Ureter (tissue), 1 donor: ENCODE data around the gene ADH4. TPM values are rescaled to one million over a fixed set of nuclear protein-coding genes. Genes with fewer than 3 reads are reported as not detected.
"Not testable (repeated sequence)": the region's sequence is repeated elsewhere in the genome, so short reads cannot be mapped to it uniquely, and the experiment has no call there.

Source experiments
- DNase-seq: peaks from one replicate; pipeline ENCODE4 v3.0.0-alpha.2; 2020; ENCODE audit warnings: low spot score
- total RNA-seq: library from RNA; stranded (reverse); gene quantifications from one replicate; pipeline ENCODE4 v1.2.4, GENCODE V29; 2023
- donor health status: DM: yes; HTN: yes; CAD: no.

Gene ADH4
- total RNA-seq, result 1.6 TPM

- DNase-seq, result no peak
Observed at GRCh38 chr4:99144070-99144469, at the start of gene ADH4. Gene ADH4 (minus strand): TSS chr4:99144297. CDS start chr4:99144222, 75 bp downstream.

GRCh38 chr4:99190336-99190735, 46.2 kb upstream of the ADH4 start:
- no peak for DNase-seq

DNA sequence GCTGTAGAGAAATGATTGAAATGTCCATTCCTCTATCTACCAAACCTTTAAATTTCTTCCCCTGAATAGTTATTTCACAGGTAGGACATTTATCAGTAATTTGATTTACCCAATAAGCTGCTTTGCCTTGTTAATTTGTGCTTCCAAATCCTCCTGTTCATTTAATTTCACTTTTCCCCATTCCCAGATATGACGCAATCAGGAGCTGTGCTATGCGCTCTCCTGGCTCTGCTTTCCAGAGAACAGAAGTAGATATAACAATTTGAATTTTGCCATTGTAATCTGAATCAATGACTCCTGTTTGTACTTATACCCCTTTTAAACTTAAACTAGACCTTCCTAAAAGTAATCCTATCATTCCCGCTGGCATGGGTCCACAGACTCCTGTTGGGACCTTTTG, 45.8 kb upstream of the ADH4 start:
- DNase-seq, result not testable (repeated sequence)

- no peak for DNase-seq
Observed at GRCh38 chr4:99186029-99186428, 41.9 kb upstream of the ADH4 start.

- no peak for DNase-seq
Observed at GRCh38 chr4:99185581-99185980, 41.5 kb upstream of the ADH4 start.

DNA sequence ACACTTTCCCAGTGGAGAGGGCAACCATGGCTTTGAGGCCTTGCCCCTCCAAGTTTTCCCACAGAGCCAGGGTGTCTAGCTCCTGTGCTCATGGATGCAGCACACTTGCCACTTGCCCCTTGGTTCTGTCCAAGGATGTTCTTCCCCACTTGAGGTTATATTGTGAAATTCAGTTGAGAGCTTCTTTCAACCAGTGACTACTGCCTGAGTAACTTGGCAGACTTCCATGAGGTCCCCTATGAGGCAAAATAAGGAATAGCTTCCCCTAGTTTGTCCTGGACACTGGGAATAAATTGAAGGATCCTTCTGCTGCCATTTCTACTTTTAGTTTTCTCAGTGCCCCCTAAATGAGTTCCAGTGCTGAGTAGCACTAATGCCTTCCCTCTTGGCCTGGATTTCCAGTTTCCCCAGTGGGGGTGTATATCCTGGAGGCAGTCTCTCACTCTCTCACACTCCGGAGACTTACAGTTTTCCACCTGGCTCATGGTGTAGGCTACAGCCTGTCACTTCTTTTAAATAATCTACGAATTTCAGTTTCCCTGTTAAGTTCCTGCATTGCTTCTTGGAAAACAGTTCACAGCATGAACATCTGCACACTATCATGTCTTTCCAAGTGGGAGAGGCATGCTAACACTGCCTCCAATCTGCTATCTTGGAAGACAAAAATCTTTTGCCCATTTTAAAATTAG, 36.4 kb upstream of the ADH4 start:
- no peak for DNase-seq

GRCh38 chr4:99179626-99180025, 35.5 kb upstream of the ADH4 start:
- DNase-seq, result no peak

DNA sequence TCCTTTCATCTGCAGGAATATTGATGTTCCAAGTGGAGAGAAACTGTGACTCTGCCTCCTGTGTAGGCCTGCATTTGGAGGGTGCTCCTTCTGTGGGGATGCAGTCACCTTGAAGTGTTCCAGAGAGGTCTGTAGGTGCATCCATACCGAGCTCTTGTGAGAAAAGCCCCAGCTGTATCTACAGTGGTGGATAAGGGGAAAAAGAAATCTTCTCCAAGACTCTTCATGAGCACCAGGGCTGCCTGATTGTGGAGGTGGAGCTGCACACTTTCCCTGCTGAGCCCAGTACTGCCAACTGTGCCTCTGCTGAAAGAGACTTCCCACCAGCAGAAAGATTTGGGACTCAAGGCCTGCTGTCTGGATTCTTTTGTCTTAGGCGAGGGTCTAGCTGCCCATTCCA, 35.1 kb upstream of the ADH4 start:
- DNase-seq, result no peak

DNA sequence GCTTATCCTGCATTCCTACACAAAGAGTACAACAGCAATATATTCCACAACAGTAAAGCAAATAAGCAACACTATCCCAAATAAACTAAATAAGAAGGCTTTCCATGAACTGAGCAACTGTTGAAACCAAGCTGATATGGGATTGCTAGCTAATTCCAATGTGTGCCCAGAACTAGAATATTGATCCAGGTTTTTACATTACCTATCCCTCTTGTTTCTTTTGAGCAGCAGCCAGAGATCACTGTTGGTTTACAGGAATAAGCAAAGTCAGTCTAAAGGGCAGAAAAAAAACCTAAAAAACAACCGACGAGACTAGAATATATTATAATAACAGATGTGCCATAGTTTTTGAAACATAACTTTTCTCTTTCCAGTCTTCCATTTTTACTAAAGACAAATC, 22.4 kb upstream of the ADH4 start:
- no peak for DNase-seq

DNA sequence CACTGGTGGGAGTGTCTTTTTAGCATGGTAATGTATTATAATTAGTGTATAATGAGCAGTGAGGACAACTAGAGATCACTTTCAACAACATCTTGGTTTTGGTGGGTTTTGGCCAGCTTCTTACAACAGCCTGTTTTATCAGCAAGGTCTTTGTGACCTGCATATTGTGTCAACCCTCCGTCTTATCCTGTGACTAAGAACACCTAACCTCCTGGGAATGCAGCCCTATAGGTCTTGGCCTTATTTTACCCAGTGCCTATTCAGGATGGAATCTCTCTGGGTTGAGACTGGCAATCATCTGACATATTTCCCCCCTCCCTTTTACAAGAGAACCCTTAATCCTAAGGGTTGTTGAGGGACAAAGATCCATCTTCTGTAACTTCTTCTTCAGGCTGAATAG, 21.9 kb upstream of the ADH4 start:
- DNase-seq, result no peak

GRCh38 chr4:99161373-99162099, 17.4 kb upstream of the ADH4 start:
- DNase-seq, result no peak

DNA sequence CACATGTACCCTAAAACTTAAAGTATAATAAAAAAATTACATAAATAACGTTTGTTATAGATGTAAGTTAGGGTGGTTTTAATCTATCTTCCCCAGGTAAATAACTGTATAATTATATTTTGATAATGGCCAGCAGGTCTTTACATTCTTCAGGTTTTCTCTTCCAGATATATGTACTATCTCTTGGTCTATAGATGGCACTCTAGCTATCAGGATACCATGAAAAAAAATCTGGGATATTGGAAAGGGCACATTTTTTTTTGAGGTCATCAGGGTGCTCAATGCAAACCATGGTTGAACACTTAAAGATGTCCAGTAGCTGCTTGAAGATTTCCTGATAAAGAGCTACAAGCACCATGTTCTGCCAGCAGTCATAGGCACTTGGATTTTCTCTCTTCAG, 15.6 kb upstream of the ADH4 start:
- DNase-seq, result no peak

- DNase-seq, result no peak
Observed at GRCh38 chr4:99157478-99157935, 13.4 kb upstream of the ADH4 start.

DNA sequence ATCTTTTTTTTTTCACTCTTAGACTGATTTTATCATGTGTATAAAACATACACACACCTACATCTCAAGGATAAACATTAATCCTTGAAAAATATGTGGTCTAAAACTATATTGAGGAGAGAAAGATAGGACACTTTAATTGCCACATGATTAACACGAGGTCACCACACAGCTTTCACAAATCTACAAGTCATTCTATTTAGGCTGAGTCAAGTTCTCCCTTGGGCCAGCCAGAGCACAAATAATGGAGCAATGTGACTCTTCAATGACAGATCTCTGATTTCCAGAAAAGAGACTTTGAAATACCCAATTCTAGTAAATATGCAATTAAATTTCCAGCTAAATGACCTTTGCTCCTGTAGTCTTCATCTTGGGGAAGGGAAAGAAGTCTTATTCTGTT, 12.9 kb upstream of the ADH4 start:
- DNase-seq, result no peak

- no peak for DNase-seq
Observed at GRCh38 chr4:99154658-99155342, 10.7 kb upstream of the ADH4 start.

GRCh38 chr4:99151995-99152394, 7.9 kb upstream of the ADH4 start:
- DNase-seq, result no peak

- no peak for DNase-seq
Observed at GRCh38 chr4:99151452-99151851, 7.4 kb upstream of the ADH4 start.

DNA sequence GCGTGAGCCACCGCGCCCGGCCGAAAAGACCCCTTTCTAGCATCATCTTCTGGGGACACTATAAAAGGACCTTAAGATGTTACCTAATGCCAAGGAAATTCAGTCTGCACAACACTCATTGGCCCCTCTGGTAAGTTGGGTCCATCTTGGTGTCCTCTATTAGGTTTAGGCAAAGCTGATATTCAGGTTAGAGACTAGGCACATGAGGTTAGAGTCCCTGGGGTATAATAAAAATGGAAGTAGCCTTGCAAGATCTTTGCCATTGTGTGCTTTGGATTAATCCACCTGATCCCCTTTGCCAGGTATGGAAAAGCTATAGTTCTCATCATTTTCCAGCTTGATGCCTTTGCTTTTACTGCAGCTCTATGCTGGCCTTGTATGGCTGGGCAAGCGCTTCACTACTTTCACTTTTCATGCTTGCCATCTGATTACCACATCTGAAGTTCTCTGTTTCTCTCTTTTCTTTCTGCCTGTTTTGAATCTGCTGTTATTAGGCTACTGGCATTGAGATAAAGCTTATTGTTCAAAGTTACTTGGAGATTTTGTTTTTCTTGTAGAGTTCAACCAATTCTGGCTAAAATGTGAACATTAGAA, 5.4 kb upstream of the ADH4 start:
- DNase-seq, result no peak

DNA sequence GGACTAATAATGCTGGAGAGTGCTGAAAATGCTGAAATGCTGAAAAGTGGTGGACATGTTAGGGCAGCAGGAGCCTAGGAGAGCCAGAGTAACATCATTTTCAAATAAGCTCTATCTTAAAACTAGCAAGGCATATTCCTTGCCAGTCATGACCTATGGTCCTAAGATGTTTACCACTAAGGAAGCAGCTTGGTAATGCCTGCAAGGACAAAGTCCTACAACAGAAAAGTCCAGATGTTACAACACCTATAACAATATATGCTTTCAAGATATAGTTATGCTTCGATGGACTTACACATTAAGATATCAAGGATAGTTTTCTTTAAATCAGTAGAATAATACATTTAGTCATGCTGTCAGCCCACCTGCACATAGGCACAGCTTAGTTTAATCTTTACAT, 4.5 kb upstream of the ADH4 start:
- DNase-seq, result no peak

GRCh38 chr4:99144587-99144986, 490 bp upstream of the ADH4 start:
- DNase-seq, result no peak

GRCh38 chr4:99136329-99136728, 7.8 kb downstream of the ADH4 start:
- no peak for DNase-seq

DNA sequence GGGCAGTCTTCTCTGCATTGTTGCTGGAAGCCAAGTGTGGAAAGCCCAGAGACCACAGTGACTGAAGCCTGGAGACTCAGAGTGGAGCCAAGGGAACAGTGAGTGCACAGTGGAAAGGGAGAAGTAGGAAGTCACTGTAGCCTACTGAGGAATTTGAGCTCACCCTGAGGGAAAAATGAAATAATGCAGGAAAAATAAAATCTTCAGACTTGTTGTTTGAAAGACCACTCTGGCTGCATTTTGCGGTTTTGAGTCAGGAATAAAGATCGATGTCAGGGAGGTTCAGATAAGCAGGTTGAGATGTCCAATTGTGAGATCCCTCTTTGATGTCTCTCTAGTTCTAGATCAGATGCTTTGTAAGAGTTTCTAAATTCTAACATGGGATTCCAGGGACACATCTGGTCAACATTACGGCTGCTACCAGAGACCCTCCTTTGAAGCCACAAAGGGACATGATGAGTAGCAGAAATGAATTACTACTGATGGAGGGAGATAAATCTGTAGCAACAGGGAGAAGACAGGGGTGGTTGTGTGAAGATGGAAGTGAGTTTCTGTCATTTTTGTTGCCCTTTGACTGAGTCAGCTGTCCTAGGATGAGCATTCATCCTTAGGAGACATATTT, 8.4 kb downstream of the ADH4 start:
- no peak for DNase-seq
